Fibroblast of lung (primary cell): ENCODE measurements around the gene TJP3. TPM values are rescaled to one million over a fixed set of nuclear protein-coding genes. Genes with fewer than 3 reads are reported as not detected.

ENCODE experiments used
- DNase-seq, 2 donors: peaks; one replicate each; pipeline versions ENCODE4 v3.0.0 to v3.0.0-alpha.2; 2010; ENCODE audit warnings: low read depth in 2 of 2
- H2AFZ ChIP-seq: 2 replicates; pipeline ENCODE4 v1.5.1; 2012; ENCODE audit warnings: low read length, control low read depth, inconsistent platforms
- H3K27ac ChIP-seq: 2 replicates; pipeline ENCODE4 v1.5.1; 2011; ENCODE audit warnings: low read length, control low read depth; ENCODE audit not compliant: insufficient read depth
- H3K27me3 ChIP-seq: 2 replicates; pipeline ENCODE4 v1.5.1; 2011; ENCODE audit warnings: mild to moderate bottlenecking, low read length; ENCODE audit not compliant: control insufficient read depth, insufficient read depth
- H3K36me3 ChIP-seq: 2 replicates; pipeline ENCODE4 v1.5.1; 2011; ENCODE audit warnings: low read length; ENCODE audit not compliant: control insufficient read depth, insufficient read depth
- H3K4me1 ChIP-seq: 2 replicates; pipeline ENCODE4 v1.5.1; 2011; ENCODE audit warnings: low read length; ENCODE audit not compliant: control insufficient read depth, insufficient read depth; ENCODE audit errors: extremely low read depth
- H3K4me2 ChIP-seq: 2 replicates; pipeline ENCODE4 v1.5.1; 2011; ENCODE audit warnings: low read length, control low read depth; ENCODE audit not compliant: insufficient read depth; ENCODE audit errors: extremely low read depth
- H3K4me3 ChIP-seq, 4 experiments: fragments of 200-600 bp in 1 of 4; sonication (generic) in 1 of 4; replicated peaks in 1 of 4; 2 replicates each; pipeline ENCODE4 v1.5.1; 2011 to 2016; ENCODE audit warnings: low read length in 4 of 4, low read depth in 3 of 4, mild to moderate bottlenecking in 3 of 4, control low read depth in 2 of 4, inconsistent platforms in 1 of 4, mixed read lengths in 1 of 4; ENCODE audit not compliant: insufficient read depth in 1 of 4; ENCODE audit errors: control extremely low read depth in 1 of 4
- H3K79me2 ChIP-seq: 2 replicates; pipeline ENCODE4 v1.5.1; 2012; ENCODE audit warnings: mild to moderate bottlenecking, low read length, inconsistent platforms; ENCODE audit not compliant: control insufficient read depth, insufficient read depth
- H3K9ac ChIP-seq: 2 replicates; pipeline ENCODE4 v1.5.1; 2011; ENCODE audit warnings: mild to moderate bottlenecking, low read length, control low read depth; ENCODE audit not compliant: insufficient read depth
- H3K9me3 ChIP-seq: 2 replicates; pipeline ENCODE4 v1.5.1; 2012; ENCODE audit warnings: low read depth, low read length; ENCODE audit not compliant: control insufficient read depth, insufficient read depth
- H4K20me1 ChIP-seq: 2 replicates; pipeline ENCODE4 v1.5.1; 2011; ENCODE audit warnings: low read length; ENCODE audit not compliant: control insufficient read depth, insufficient read depth; ENCODE audit errors: extremely low read depth
- EZH2 ChIP-seq: IDR thresholded peaks from 2 replicates; pipeline ENCODE4 v1.5.1; 2012; ENCODE audit warnings: low read length, control low read depth, mild to moderate bottlenecking; ENCODE audit errors: missing control alignments
- polyA plus RNA-seq, 2 donors: library from polyadenylated mRNA; depleted of rRNA in 1 of 2; stranded (reverse) in 1 of 2; unstranded in 1 of 2; fragments of >200 nt; gene quantifications; 2 replicates each; pipeline ENCODE4 v1.2.1, GENCODE V29; 2011 to 2012; ENCODE audit warnings: missing spikeins in 1 of 2
- total RNA-seq: library from RNA; depleted of rRNA; stranded (reverse); fragments of >200 nt; gene quantifications from 2 replicates; pipeline ENCODE4 v1.2.1, GENCODE V29; 2014
- TF ChIP-seq, protein P1 (sequence below), 2 donors: IDR thresholded peaks in 1 of 2; conservative IDR thresholded peaks in 1 of 2; 1 replicate in 1 of 2; 2 replicates in 1 of 2; pipeline ENCODE4 v1.5.1; 2011 to 2012; ENCODE audit warnings: low read length in 2 of 2, control low read depth in 1 of 2, inconsistent platforms in 1 of 2, low read depth in 1 of 2, mild to moderate bottlenecking in 1 of 2

TJP3 gene
- total and polyA plus RNA-seq, 2 donors (not counting 1 experiment from before 2014, with no cell fraction given): not detected

DNA sequence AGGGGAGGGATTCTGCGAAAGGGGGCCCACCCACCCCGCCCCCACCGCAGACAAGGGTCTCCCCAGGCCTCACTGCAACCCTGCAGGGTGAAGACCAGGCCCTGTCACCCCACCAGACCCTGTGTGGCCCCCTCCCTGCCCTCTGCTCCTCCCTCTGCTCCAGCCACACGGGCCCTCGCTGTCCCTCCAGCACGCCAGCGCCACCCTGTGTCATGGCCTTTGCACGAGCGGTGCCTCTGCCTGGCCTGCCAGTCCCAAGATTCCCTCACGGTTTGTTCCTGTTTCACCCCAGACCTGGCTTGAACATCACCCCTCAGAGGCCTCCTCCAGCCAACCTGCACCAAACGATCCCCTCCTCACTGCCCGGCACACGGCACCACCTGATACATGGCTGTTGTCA is 35.2 kb upstream of the TJP3 start:
- H3K4me1 ChIP-seq: peaks cover 23% of the 10 kb centered on the region
- H3K4me3 ChIP-seq: no peak overlapping the region
- H3K9ac ChIP-seq: no peak overlapping the region
- H2AFZ ChIP-seq: no peak overlapping the region
- no peaks in the 10 kb centered on the region for H4K20me1 ChIP-seq
- no peak for DNase-seq
- TF ChIP-seq, protein P1, sequence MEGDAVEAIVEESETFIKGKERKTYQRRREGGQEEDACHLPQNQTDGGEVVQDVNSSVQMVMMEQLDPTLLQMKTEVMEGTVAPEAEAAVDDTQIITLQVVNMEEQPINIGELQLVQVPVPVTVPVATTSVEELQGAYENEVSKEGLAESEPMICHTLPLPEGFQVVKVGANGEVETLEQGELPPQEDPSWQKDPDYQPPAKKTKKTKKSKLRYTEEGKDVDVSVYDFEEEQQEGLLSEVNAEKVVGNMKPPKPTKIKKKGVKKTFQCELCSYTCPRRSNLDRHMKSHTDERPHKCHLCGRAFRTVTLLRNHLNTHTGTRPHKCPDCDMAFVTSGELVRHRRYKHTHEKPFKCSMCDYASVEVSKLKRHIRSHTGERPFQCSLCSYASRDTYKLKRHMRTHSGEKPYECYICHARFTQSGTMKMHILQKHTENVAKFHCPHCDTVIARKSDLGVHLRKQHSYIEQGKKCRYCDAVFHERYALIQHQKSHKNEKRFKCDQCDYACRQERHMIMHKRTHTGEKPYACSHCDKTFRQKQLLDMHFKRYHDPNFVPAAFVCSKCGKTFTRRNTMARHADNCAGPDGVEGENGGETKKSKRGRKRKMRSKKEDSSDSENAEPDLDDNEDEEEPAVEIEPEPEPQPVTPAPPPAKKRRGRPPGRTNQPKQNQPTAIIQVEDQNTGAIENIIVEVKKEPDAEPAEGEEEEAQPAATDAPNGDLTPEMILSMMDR (conservative IDR thresholded peaks at IDR 0.05 in 1 of 2, IDR thresholded peaks at IDR 0.05 in 1 of 2; ENCODE audit: low read depth in 1 of 2, low read length in 2 of 2): no peak
- TF ChIP-seq EZH2: no peak
- H3K9me3 ChIP-seq: no peaks in the 10 kb centered on the region
- peaks cover 3% of the 10 kb centered on the region for H3K36me3 ChIP-seq
- H3K27ac ChIP-seq: no peak overlapping the region
- no peaks in the 10 kb centered on the region for H3K27me3 ChIP-seq
- H3K4me2 ChIP-seq: no peak overlapping the region
- H3K79me2 ChIP-seq: peaks cover 2% of the 10 kb centered on the region

DNA sequence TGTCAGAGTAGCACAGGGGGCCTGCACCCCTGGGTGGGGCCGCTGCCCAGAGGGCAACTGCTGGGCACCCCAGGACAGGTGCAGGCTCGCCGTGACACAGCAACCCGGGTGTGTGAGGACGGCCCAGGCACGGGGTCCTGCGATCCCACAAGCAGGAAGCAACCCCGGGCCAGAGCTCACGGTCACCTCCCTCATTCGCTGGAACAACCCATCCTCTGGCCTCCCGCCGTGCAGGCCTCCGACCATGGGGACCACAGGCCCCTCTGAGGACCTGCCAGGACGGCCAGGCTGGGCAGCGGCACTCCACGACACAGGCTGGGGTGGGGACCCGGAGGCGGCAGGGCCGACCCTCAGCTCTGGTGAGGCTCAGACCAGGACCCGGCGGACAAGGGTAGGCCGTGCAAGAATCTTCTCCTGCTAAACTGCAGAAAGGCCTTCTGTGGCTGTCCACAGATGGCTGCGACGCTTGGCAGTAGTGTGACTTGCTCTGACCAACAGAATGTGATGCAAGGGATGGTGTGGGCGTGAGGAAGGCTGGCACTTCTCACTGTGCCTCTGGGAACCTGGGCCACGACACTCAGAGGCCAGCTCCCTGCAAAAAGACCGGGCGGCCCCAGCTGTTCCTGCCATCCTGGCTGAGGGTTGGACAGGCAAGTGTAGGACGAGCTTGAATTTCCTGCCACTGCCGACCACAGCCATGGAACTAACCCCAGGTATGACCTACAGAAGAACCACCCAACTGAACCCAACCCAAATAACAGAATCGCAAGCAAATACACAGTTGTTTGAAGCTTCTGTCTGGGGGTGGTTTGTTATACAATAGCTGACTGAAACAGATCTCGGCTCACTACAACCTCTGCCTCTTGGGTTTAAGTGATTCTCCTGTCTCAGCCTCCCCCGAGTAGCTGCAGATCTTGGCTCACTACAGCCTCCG is 34.4 kb upstream of the TJP3 start:
- no peak for TF ChIP-seq EZH2
- TF ChIP-seq, protein P1 (conservative IDR thresholded peaks at IDR 0.05 in 1 of 2, IDR thresholded peaks at IDR 0.05 in 1 of 2; ENCODE audit: low read depth in 1 of 2, low read length in 2 of 2): no peak
- peaks cover 2% of the 10 kb centered on the region for H3K79me2 ChIP-seq
- no peaks in the 10 kb centered on the region for H4K20me1 ChIP-seq
- no peak overlapping the region for H2AFZ ChIP-seq
- H3K9me3 ChIP-seq: no peaks in the 10 kb centered on the region
- H3K36me3 ChIP-seq: peaks cover 3% of the 10 kb centered on the region
- H3K4me2 ChIP-seq: no peak overlapping the region
- peaks cover 23% of the 10 kb centered on the region for H3K4me1 ChIP-seq
- H3K27me3 ChIP-seq: no peaks in the 10 kb centered on the region
- no peak for DNase-seq
- no peak overlapping the region for H3K4me3 ChIP-seq
- no peak overlapping the region for H3K9ac ChIP-seq
- H3K27ac ChIP-seq: no peak overlapping the region

DNA sequence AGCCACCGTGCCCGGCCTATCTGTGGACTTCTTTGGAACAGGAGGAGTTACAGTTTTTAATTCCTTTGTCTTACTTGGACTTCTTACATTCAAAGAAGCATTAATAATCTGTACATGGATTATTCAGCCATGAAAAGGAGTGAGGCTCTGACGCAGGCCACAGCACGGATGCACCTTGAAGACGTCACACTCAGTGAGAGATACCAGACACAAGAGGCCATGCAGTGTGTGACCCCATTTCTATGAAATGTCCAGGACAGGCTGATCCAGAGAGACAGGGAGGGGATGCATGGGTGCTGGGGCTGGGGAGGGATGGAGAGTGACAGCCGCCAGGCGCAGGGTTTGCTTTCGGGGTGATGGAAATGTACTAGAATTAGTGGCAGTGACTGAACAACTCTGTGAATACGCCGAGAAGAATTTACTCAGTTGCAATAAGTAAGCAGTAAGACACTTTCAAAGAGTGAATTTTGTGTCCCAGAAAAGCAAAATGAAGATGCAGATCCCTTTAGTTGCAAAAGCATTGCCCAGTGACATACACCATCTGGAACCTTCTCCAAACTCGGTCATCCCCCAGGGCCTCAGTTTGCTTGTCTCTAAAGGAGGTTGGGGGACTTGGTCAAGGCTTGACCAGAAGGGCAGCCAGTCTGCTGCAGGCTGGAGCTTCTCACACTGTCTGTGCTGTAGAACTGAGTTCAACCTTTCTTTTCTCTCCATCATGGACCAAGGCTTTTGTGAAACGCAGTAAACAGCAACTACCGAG is 33.2 kb upstream of the TJP3 start:
- Histone ChIP-seq H3K4me3 (no peak overlapping the region), H3K27me3 (no peaks in the 10 kb centered on the region), H3K79me2 (peaks cover 2% of the 10 kb centered on the region), H3K9ac (no peak overlapping the region), H3K27ac (no peak overlapping the region), H2AFZ (no peak overlapping the region), H4K20me1 (no peaks in the 10 kb centered on the region), H3K9me3 (no peaks in the 10 kb centered on the region), H3K4me2 (no peak overlapping the region), H3K4me1 (peaks cover 23% of the 10 kb centered on the region), H3K36me3 (peaks cover 4% of the 10 kb centered on the region)
- DNase-seq: no peak
- TF ChIP-seq, protein P1 (conservative IDR thresholded peaks at IDR 0.05 in 1 of 2, IDR thresholded peaks at IDR 0.05 in 1 of 2; ENCODE audit: low read depth in 1 of 2, low read length in 2 of 2): no peak
- no peak for TF ChIP-seq EZH2
